H9 (cell line): ENCODE results near the gene CEACAM4. TPM values are rescaled to one million over a fixed set of nuclear protein-coding genes. Genes with fewer than 3 reads are reported as not detected.

Experiments
- DNase-seq: peaks from one replicate; pipeline ENCODE4 v3.0.0-alpha.2; 2017
- H2AFZ ChIP-seq: one replicate; pipeline ENCODE4 v1.6.1; 2013; ENCODE audit warnings: mild to moderate bottlenecking, low read length, control low read depth, moderate library complexity
- H2AK5ac ChIP-seq: 2 replicates; pipeline ENCODE4 v1.6.1; 2013; ENCODE audit warnings: low read length, control low read depth, mixed read lengths; ENCODE audit not compliant: insufficient read length
- H2BK120ac ChIP-seq: one replicate; pipeline ENCODE4 v1.6.1; 2013; ENCODE audit warnings: low read depth, mild to moderate bottlenecking, low read length, control low read depth, inconsistent platforms; ENCODE audit not compliant: poor library complexity, severe bottlenecking
- H2BK12ac ChIP-seq: 2 replicates; pipeline ENCODE4 v1.6.1; 2013; ENCODE audit warnings: low read length, control low read depth, mixed read lengths, low read depth; ENCODE audit not compliant: insufficient read length
- H2BK15ac ChIP-seq: 2 replicates; pipeline ENCODE4 v1.6.1; 2013; ENCODE audit warnings: low read depth, low read length, control low read depth
- H2BK20ac ChIP-seq: one replicate; pipeline ENCODE4 v1.6.1; 2013; ENCODE audit warnings: low read depth, mild to moderate bottlenecking, low read length, control low read depth, inconsistent platforms; ENCODE audit not compliant: poor library complexity, severe bottlenecking
- H2BK5ac ChIP-seq: 2 replicates; pipeline ENCODE4 v1.6.1; 2013; ENCODE audit warnings: low read length, control low read depth, mixed read lengths; ENCODE audit not compliant: insufficient read length
- H3K14ac ChIP-seq: 2 replicates; pipeline ENCODE4 v1.6.1; 2013; ENCODE audit warnings: low read length, control low read depth; ENCODE audit not compliant: insufficient read depth
- H3K18ac ChIP-seq: 2 replicates; pipeline ENCODE4 v1.6.1; 2013; ENCODE audit warnings: low read depth, mild to moderate bottlenecking, mixed read lengths, low read length, control low read depth; ENCODE audit not compliant: insufficient read length
- H3K23ac ChIP-seq: 2 replicates; pipeline ENCODE4 v1.6.1; 2013; ENCODE audit warnings: low read length, control low read depth, mixed read lengths, low read depth; ENCODE audit not compliant: insufficient read length
- H3K23me2 ChIP-seq: 2 replicates; pipeline ENCODE4 v1.6.1; 2013; ENCODE audit warnings: low read depth, mild to moderate bottlenecking, mixed read lengths, low read length, control low read depth; ENCODE audit not compliant: insufficient read length, poor library complexity, severe bottlenecking
- H3K27ac ChIP-seq: 2 replicates; pipeline ENCODE4 v1.5.1; 2013; ENCODE audit warnings: low read length, control low read depth, mixed read lengths, low read depth; ENCODE audit not compliant: insufficient read length
- H3K27me3 ChIP-seq: 2 replicates; pipeline ENCODE4 v1.6.1; 2013; ENCODE audit warnings: low read length, control low read depth, inconsistent platforms; ENCODE audit not compliant: insufficient read depth
- H3K4ac ChIP-seq: 2 replicates; pipeline ENCODE4 v1.6.1; 2013; ENCODE audit warnings: low read depth, mild to moderate bottlenecking, control low read depth, inconsistent platforms, low read length, moderate library complexity
- H3K4me1 ChIP-seq: 2 replicates; pipeline ENCODE4 v1.6.1; 2013; ENCODE audit warnings: low read length, control low read depth, inconsistent platforms; ENCODE audit not compliant: insufficient read depth
- H3K4me2 ChIP-seq: 2 replicates; pipeline ENCODE4 v1.6.1; 2013; ENCODE audit warnings: low read length, control low read depth, mixed read lengths; ENCODE audit not compliant: insufficient read length, insufficient read depth
- H3K56ac ChIP-seq: 2 replicates; pipeline ENCODE4 v1.6.1; 2013; ENCODE audit warnings: low read depth, mild to moderate bottlenecking, mixed read lengths, low read length, control low read depth; ENCODE audit not compliant: insufficient read length
- H3K79me1 ChIP-seq: 2 replicates; pipeline ENCODE4 v1.6.1; 2013; ENCODE audit warnings: low read depth, mild to moderate bottlenecking, moderate library complexity, low read length, control low read depth, inconsistent platforms; ENCODE audit not compliant: insufficient read depth, poor library complexity, severe bottlenecking
- H3K79me2 ChIP-seq: 2 replicates; pipeline ENCODE4 v1.6.1; 2013; ENCODE audit warnings: low read length, control low read depth, inconsistent platforms; ENCODE audit not compliant: insufficient read depth
- H3K9ac ChIP-seq: 2 replicates; pipeline ENCODE4 v1.6.1; 2013; ENCODE audit warnings: low read length, control low read depth, mixed read lengths; ENCODE audit not compliant: insufficient read length; ENCODE audit errors: extremely low read depth
- H3K9me3 ChIP-seq: one replicate; pipeline ENCODE4 v1.6.1; 2013; ENCODE audit warnings: low read depth, low read length, inconsistent platforms; ENCODE audit not compliant: control insufficient read depth
- H3T11ph ChIP-seq: one replicate; pipeline ENCODE4 v1.6.1; 2013; ENCODE audit warnings: mild to moderate bottlenecking, low read length, control low read depth, inconsistent platforms
- H4K20me1 ChIP-seq: one replicate; pipeline ENCODE4 v1.6.1; 2013; ENCODE audit not compliant: control insufficient read depth, insufficient read length, insufficient read depth
- H4K5ac ChIP-seq: 2 replicates; pipeline ENCODE4 v1.6.1; 2013; ENCODE audit warnings: low read depth, mild to moderate bottlenecking, mixed read lengths, low read length, control low read depth; ENCODE audit not compliant: insufficient read length
- H4K8ac ChIP-seq: replicated peaks from 2 replicates; pipeline ENCODE4 v1.6.1; 2013; ENCODE audit warnings: low read length, control low read depth, mixed read lengths, low read depth; ENCODE audit not compliant: insufficient read length
- H4K91ac ChIP-seq: 2 replicates; pipeline ENCODE4 v1.6.1; 2013; ENCODE audit warnings: low read depth, mild to moderate bottlenecking, moderate library complexity, mixed read lengths, low read length, control low read depth; ENCODE audit not compliant: insufficient read length
- H3K27ac Mint-ChIP-seq, 3 experiments: 2 replicates in 2 of 3; 3 replicates in 1 of 3; pipeline ENCODE4 v1.8.0; 2020 to 2021; ENCODE audit warnings: mixed read lengths in 3 of 3, mild to moderate bottlenecking in 1 of 3, moderate library complexity in 1 of 3
- H3K27me3 Mint-ChIP-seq: 2 replicates; pipeline ENCODE4 v1.8.0; 2021; ENCODE audit warnings: low read depth, mild to moderate bottlenecking, moderate library complexity, mixed read lengths
- H3K36me3 Mint-ChIP-seq, 3 experiments: 2 replicates in 2 of 3; 3 replicates in 1 of 3; pipeline ENCODE4 v1.8.0; 2020 to 2021; ENCODE audit warnings: low read depth in 3 of 3, mixed read lengths in 3 of 3; ENCODE audit not compliant: insufficient read depth in 1 of 3
- H3K4me1 Mint-ChIP-seq, 2 experiments: 2 replicates each; pipeline ENCODE4 v1.8.0; 2020; ENCODE audit warnings: mixed read lengths in 2 of 2
- H3K4me3 Mint-ChIP-seq, 2 experiments: 2 replicates in 1 of 2; 3 replicates in 1 of 2; pipeline ENCODE4 v1.8.0; 2020 to 2021; ENCODE audit warnings: mild to moderate bottlenecking in 2 of 2, mixed read lengths in 2 of 2, moderate library complexity in 1 of 2
- H3K9me3 Mint-ChIP-seq, 2 experiments: 2 replicates in 1 of 2; 3 replicates in 1 of 2; pipeline ENCODE4 v1.8.0; 2020; ENCODE audit warnings: mild to moderate bottlenecking in 2 of 2, mixed read lengths in 2 of 2, moderate library complexity in 1 of 2
- CTCF ChIP-seq: fragments of 200-600 bp; sonication (generic); conservative IDR thresholded peaks from 3 replicates; pipeline ENCODE4 v1.8.0; 2021; ENCODE audit warnings: antibody characterized with exemption, mild to moderate bottlenecking
- total RNA-seq: library from RNA; stranded (reverse); gene quantifications from 2 replicates; pipeline ENCODE4 v1.2.1, GENCODE V29; 2021

The CEACAM4 gene
- total RNA-seq, 1 experiment from 2014 or later = not detected

GRCh38 chr19:41610789-41611188, 16.1 kb downstream of the CEACAM4 start:
- Histone ChIP-seq H3K4me2 (no peak overlapping the region), H4K91ac (no peak overlapping the region), H3K27me3 (no peaks in the 10 kb centered on the region), H4K8ac (no peak overlapping the region), H3K56ac (no peak overlapping the region), H2BK12ac (no peak overlapping the region), H2AFZ (no peak overlapping the region), H3K14ac (no peak overlapping the region), H3K4me1 (no peaks in the 10 kb centered on the region), H2BK15ac (no peak overlapping the region), H3T11ph (no peak overlapping the region), H3K79me2 (no peaks in the 10 kb centered on the region), H4K20me1 (no peaks in the 10 kb centered on the region), H2AK5ac (no peak overlapping the region), H3K27ac (no peak overlapping the region), H3K18ac (no peak overlapping the region), H2BK5ac (no peak overlapping the region), H3K79me1 (no peaks in the 10 kb centered on the region), H3K4ac (no peak overlapping the region), H3K9ac (no peak overlapping the region), H3K23me2 (no peaks in the 10 kb centered on the region), H4K5ac (no peak overlapping the region), H2BK120ac (no peak overlapping the region), H2BK20ac (no peak overlapping the region), H3K9me3 (peaks cover 59% of the 10 kb centered on the region), H3K23ac (no peak overlapping the region)
- no peaks in the 10 kb centered on the region for H3K4me1 Mint-ChIP-seq
- H3K27ac Mint-ChIP-seq = no peak overlapping the region
- DNase-seq = no peak
- peaks cover 86 to 94% of the 10 kb centered on the region in 2 experiments for H3K9me3 Mint-ChIP-seq
- TF ChIP-seq CTCF = no peak
- no peaks in the 10 kb centered on the region; the same call in 1 of the 2 replicates for H3K27me3 Mint-ChIP-seq
- H3K36me3 Mint-ChIP-seq = peaks cover 5 to 34% (median 6%) of the 10 kb centered on the region in 3 experiments; a peak in 5 of 7 replicates
- no peak overlapping the region for H3K4me3 Mint-ChIP-seq
